Stimulated activated CD8-positive, alpha-beta memory T cell treated with anti-CD3 and anti-CD28 coated beads, Interleukin-15, amount 100 ng/mL, for 1 hour (primary cell): Measurements from ENCODE around the gene GALNTL6.
"Not testable (repeated sequence)": the region's sequence is repeated elsewhere in the genome, so short reads cannot be mapped to it uniquely, and the experiment has no call there.

Experiments used
- DNase-seq: peaks from one replicate; pipeline ENCODE4 v3.0.0-alpha.2; 2020; ENCODE audit warnings: low read depth

The GALNTL6 gene

GRCh38 chr4:172947594-172947993 lies 1134.4 kb downstream of the GALNTL6 start:
- DNase-seq, result no peak

GRCh38 chr4:172950990-172951389 lies 1137.8 kb downstream of the GALNTL6 start:
- DNase-seq, result no peak

DNA sequence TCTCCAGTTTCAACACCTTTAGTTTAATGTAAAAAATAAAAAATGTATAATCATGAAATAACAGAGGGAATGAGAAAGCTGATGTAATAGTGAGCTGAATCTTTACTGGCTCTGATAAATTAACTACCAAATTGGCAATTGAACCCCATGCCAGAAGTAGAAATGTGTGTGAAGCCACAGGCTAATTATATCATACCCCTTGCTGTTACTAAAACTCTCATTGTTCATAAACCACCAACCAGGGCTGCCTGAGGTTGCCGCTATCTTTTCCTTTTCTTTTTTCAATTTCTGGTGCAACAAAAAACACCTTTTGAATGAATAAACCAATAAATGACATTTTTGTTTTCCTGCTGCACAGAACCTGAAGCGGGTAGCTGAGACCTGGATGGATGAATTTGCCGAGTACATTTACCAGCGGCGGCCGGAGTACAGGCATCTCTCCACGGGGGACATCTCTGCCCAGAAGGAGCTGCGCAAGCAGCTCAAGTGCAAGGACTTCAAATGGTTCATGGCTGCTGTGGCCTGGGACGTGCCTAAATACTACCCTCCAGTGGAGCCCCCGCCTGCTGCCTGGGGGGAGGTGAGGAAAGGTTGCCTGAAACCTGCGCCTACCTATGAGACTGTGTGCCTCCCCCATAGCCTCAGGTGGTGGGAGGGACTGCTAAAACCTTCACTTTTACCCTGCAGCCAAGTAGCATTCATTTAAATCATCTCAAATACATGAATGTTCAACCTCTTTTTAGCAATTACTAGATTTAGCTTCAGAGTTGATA lies 1138.7 kb downstream of the GALNTL6 start:
- no peak for DNase-seq

- DNase-seq, result no peak
These were observed 1140.8 kb downstream of the GALNTL6 start for GRCh38 chr4:172953896-172954568.

DNA sequence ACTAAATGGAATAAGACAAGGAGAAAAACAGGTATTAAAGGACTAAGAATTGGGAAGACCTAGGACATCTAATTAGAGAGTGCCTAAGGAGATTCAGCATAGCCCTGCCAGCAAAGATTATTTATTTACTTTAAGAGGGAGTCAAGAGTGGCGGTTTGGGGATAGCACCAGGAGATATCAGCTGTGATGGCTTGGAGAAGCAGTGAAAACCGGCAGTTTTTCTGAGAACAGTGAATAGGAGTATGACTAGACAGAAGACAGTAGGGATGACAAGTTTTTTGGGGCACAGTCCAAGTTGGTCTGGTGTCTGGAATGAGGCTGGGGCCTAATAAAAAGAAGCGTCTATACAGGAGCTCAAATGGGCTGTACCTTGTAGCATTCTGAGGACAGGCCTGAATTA lies 1143.1 kb downstream of the GALNTL6 start:
- not testable (repeated sequence) for DNase-seq

DNA sequence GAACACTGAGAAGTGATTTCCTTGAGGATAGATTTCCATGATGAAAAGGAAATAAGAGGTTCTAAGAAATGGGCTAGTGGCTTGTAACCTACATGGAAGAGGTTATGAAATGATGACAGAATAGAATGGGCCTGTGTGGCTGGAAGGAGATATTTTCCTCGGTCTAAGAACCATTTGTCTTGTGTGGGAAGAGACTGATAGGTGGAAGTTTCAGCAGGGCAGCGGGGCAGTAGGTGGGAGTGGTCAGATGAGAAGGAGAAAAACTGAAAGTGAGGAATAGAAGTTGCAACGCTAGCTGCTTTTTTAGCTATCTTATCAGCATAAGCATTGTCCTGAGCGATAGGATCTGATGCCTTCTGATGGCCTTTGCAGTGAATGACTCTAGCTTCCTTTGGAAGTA lies 1144.0 kb downstream of the GALNTL6 start:
- no peak for DNase-seq

DNA sequence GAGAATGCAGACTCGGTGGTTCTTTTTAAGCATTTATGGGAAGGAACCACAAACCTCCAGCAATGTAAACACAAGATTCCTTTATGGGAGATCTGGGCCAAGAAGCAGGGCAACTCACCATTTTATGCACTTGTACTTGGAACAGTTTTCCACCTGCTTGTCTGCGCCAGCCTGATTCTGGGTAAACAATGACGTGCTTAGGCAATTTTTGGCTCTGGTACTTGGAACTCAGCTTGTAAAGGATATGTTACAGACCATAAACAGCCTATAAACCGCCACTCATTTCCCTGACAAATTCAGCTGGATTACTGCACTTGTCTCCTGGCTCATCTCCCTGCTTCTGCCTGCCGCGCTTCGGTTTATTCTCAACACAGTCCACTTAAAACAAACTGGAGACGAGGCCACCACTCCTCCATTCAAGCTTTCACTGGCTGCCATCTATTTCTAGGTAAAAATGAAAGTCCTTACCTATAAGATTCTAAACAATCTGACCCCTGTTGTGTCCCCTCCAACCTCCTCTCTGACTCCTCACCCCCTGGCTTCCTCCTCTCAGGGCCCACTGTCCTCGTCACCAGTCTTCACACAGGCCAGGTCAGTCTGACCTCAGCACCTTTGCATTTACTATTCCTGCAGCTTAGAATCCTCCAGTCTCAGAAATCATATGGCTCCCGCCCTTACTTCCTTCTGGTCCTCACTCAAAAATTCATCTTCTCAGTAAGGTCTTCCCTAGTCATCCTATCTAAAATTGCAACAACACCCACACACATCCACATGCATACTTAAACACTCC lies 1149.6 kb downstream of the GALNTL6 start:
- DNase-seq, result no peak

DNA sequence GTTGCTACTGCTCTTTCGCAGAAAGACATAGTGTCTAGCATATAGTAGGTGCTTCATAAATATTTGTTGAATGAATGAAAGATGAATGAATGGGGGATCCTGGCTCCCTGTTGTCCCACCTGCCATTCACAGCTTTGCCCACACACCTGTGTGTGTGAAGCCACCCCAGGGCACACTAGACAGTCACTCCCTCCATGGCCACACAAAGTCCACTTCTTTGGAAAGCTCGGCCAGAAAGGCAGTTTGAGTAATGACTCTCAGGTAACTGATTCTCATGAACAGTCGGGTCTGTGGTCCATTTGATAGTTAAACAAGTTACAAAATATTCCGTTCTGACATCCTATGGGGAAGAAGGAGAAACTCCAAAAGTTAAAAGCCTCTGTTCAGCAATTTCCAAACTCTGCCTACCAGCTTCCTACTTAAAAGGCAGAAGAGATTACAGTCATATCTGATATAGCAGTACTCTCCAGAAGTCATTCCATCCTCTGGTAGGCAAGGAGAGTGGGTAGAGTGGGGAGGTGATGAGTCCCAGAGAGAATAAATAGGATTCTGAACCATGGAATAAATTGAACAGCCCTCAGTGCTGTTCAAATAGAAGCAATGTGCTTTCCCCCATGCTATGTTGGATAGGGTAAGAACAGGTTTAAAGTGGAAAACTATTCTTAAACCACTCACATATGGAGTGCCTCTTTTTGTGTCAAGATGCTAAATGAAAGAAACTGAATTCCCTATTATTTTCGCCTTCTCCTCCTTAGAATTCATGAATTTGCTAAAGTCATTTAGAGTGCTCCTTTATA lies 1150.5 kb downstream of the GALNTL6 start:
- no peak for DNase-seq

DNA sequence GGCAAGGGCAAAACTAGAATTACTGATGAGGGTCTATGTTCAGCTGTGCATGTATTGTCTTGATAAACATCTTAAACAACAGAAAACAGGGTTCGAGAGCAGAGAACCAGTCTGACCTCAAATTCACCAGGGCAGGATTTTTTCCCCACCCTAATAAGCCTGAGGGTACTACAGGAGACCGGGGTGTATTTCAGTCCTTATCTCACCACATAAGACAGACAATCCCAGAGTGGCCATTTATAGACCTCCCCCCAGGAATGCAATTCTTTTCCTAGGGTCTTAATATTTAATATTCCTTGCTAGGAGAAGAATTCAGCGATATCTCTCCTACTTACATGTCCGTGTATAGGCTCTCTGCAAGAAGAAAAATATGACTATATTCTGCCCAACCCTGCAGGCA lies 1157.0 kb downstream of the GALNTL6 start:
- DNase-seq, result not testable (repeated sequence)

- no peak for DNase-seq
These were observed 1161.4 kb downstream of the GALNTL6 start for GRCh38 chr4:172974586-172974985.

- DNase-seq, result no peak
These were observed 1162.5 kb downstream of the GALNTL6 start for GRCh38 chr4:172975651-172976229.

GRCh38 chr4:172977491-172978041 lies 1164.4 kb downstream of the GALNTL6 start:
- not testable (repeated sequence) for DNase-seq

DNA sequence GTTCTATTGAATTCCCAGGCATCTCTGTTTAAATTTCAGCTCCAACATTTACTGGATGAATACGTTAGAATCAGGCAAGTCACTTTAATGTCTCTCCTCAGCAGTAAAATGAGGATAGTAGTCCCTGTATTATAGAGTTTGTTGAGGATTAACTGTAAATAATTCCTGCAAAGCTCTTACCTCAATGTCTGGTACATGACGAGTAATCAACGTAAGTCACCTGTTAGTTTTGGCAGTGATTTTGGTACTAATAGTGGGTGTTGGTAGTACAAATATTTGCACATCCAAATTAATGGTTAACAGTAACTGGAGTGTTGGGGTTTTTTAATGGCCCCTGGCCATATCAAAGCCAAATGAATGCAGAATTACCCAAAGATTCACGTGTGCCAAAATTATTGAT lies 1165.6 kb downstream of the GALNTL6 start:
- DNase-seq, result no peak

DNA sequence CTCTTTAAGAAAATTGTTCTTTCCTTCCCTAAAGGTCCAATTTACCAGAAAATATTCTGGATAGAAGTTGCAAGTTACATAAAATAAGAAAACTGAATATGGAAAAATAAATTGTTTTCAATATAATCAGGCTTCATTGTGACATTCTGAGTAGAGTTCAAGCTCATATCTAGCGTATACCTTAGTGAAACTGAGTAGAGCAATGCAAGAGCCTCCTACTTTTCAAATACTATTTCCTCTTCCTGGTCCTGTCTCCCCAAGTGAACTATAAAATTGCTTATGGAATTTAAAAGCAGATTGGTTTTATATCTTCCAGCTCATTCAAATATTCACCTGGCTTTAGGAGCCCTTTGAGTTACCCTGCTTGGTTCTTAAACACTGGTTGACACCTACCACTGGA lies 1166.1 kb downstream of the GALNTL6 start:
- no peak for DNase-seq

GRCh38 chr4:172980219-172980618 lies 1167.0 kb downstream of the GALNTL6 start:
- no peak for DNase-seq

DNA sequence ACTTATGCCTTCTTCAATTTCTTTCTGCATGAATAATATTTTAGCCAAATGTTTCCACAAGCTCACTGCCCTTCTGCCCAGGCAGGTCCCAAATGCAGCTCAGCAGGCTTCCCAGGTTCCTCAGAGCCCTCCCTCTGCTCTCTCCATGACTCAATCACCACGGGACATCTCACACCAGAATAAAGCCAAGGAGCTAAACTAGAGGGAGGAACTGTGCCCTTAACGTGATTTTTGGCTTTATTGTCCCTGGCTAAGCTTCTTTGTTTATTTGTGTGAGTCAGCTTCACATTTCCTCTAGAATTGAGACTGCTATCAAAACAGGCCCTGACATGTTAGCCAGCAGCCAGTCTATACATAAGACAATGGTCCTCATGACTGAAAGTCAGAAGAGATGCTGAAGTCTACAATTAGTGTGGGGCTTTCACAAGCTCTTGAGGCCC lies 1169.0 kb downstream of the GALNTL6 start:
- DNase-seq, result no peak

DNA sequence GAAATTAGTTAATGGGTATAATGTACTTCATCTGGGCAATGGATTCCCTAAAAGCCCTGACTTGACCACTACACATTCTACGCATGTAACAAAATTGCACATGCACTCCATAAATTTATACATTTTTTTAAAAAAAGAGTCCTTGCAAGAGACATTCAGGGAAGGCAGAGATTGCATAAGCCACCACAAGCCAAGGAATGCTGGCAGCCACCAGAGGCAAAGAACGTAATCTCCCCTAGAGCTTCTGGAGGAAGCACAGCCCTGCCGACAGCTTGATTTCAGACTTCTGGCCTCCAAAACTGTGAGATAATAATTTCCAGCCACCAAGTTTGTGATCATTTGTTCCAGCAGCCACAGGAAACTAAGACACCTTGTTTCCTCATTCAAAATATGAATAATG lies 1169.8 kb downstream of the GALNTL6 start:
- no peak for DNase-seq

- DNase-seq, result no peak
These were observed 1170.4 kb downstream of the GALNTL6 start for GRCh38 chr4:172983631-172984030.

DNA sequence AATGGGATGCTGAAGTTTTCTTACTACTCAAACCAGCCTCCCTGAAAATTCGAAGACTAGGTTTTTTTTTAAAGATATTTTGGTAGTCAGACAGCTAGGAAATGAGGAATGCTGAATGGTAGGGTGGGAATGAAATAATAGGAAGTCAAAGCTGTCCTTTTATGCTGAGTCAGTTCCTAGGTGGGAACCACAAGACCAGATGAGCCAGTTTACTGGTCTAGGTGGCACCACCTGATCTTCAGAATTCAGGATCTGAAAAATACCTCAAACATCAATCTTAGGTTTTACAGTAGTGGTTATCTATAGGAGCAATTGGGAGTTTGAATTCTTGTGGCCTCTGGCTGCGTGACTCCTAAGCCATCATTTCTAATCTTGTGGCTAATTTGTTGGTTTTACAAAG lies 1172.3 kb downstream of the GALNTL6 start:
- DNase-seq, result no peak

GRCh38 chr4:172986114-172986513 lies 1172.9 kb downstream of the GALNTL6 start:
- no peak for DNase-seq
